HFF-Myc (cell line): Measurements from ENCODE around the gene SPATA25.

ENCODE experiments used
- DNase-seq: peaks from one replicate; pipeline ENCODE4 v3.0.0-alpha.2; 2011; ENCODE audit warnings: low read depth; ENCODE audit errors: extremely low read depth
- H3K4me3 ChIP-seq: replicated peaks from 2 replicates; pipeline ENCODE4 v1.5.1; 2011; ENCODE audit warnings: low read depth, mild to moderate bottlenecking, control low read depth, low read length
- TF ChIP-seq, protein P1 (sequence below): IDR thresholded peaks from 2 replicates; pipeline ENCODE4 v1.5.1; 2012; ENCODE audit warnings: mild to moderate bottlenecking, low read depth, low read length, control low read depth; ENCODE audit errors: missing control alignments

SPATA25 gene

DNA sequence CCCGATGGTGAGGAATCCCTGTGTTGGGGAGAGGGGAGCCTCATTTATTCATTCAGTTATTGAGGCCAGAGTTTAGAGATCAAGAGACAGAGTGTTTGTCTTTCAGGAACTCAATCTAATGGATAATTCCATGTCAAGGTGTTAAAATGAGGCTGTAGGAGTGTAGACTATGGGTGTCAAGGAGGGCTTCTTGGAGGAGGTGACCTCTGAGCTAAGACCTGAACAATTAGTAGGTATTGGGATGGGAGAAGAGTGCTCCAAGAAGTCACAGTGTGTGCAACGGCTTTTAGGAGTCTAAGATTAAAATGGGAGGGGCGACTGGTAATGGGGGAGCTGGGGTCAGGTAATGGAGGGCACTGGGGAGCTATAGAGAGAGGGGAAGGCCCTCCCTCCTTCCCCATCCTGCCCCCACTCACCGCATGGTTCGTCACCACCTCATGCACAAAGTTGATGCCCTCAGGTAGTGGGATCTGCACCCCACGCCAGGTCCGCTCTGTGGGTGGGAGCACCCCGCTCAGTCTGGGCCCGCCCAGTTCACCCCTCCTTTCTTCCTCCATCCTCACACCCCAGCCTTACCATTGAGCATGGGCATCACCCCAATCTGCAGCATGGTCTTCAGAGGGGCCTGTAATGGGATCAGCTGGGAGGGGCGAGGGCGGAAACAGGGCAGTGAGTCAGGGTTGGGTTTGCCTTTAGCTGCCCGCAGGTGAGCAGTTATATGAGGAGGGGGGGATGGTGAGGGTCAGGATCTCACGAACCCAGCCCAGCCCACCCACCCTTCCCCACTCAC lies 11.8 kb upstream of the SPATA25 start:
- H3K4me3 ChIP-seq: no peak overlapping the region
- DNase-seq: no peak
- TF ChIP-seq, protein P1, sequence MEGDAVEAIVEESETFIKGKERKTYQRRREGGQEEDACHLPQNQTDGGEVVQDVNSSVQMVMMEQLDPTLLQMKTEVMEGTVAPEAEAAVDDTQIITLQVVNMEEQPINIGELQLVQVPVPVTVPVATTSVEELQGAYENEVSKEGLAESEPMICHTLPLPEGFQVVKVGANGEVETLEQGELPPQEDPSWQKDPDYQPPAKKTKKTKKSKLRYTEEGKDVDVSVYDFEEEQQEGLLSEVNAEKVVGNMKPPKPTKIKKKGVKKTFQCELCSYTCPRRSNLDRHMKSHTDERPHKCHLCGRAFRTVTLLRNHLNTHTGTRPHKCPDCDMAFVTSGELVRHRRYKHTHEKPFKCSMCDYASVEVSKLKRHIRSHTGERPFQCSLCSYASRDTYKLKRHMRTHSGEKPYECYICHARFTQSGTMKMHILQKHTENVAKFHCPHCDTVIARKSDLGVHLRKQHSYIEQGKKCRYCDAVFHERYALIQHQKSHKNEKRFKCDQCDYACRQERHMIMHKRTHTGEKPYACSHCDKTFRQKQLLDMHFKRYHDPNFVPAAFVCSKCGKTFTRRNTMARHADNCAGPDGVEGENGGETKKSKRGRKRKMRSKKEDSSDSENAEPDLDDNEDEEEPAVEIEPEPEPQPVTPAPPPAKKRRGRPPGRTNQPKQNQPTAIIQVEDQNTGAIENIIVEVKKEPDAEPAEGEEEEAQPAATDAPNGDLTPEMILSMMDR: no peak

DNA sequence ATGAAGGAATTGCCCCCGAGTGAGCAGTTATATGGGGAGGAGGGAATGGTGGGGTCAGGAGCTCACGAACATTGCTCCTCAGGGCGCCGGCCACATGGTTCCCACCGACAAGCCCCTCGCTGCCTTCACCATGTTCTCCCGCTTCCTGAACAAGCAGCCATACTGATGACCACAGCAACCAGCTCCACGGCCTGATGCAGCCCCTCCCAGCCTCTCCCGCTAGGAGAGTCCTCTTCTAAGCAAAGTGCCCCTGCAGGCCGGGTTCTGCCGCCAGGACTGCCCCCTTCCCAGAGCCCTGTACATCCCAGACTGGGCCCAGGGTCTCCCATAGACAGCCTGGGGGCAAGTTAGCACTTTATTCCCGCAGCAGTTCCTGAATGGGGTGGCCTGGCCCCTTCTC lies 10.9 kb upstream of the SPATA25 start:
- no peak for DNase-seq
- no peak overlapping the region for H3K4me3 ChIP-seq
- TF ChIP-seq, protein P1: no peak

DNA sequence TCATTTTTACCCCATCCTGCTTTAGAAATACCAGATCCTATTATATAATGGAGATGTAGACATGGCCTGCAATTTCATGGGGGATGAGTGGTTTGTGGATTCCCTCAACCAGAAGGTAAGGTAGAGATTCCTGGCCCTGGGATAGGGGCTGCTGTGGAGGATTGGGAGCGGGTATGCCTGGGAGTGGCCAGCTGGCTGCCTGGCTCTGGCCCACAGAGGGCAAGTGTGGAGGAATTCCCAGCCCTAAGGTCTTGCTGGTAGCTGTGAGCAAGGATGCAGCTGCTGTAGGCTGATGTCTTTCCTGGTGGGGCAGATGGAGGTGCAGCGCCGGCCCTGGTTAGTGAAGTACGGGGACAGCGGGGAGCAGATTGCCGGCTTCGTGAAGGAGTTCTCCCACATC lies 10.3 kb upstream of the SPATA25 start:
- TF ChIP-seq, protein P1: no peak
- no peak for DNase-seq
- H3K4me3 ChIP-seq: no peak overlapping the region

DNA sequence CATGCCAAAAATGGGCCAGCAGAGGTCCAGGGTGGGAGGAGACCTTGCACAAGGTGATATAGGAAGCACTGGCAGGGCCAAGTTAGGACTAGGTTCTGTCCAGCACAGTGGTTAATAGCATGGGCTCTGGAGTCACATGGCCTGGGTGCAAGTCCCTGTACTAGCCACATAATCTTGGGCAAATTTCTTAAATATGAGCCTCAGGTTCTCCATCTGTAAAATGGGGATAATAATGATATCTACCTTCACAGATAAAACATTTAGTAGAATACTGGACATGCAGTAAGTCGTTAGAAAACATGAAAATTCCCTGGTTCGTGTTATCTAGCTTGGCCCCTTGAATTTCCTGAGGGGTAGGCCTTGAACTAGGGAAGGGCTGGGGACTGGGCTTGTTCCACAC lies 9.9 kb upstream of the SPATA25 start:
- no peak for DNase-seq
- H3K4me3 ChIP-seq: no peak overlapping the region
- TF ChIP-seq, protein P1: no peak

DNA sequence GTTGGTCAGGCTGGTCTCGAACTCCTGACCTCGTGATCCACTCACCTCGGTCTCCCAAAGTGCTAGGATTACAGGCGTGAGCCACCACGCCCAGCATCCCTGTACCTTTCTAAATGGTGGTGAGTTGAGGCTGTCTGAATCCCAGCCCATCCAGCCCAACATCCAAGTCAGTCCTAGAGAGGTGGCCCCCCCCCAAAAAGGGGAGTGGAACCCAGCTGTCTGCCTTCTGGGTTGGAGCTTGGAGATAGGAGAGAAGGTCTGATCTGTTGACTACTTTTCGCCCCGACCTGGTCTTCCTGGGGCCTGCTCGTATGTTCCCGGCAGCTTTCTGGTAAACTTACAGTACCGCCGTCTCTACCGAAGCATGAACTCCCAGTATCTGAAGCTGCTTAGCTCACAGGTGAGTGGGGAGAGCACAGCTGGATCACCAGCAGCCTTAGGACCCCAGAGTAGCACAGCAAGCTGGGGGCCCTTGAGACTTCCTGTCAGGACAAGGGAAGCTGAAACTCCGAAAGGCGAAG lies 9.3 kb upstream of the SPATA25 start:
- H3K4me3 ChIP-seq: no peak overlapping the region
- TF ChIP-seq, protein P1: no peak
- no peak for DNase-seq

DNA sequence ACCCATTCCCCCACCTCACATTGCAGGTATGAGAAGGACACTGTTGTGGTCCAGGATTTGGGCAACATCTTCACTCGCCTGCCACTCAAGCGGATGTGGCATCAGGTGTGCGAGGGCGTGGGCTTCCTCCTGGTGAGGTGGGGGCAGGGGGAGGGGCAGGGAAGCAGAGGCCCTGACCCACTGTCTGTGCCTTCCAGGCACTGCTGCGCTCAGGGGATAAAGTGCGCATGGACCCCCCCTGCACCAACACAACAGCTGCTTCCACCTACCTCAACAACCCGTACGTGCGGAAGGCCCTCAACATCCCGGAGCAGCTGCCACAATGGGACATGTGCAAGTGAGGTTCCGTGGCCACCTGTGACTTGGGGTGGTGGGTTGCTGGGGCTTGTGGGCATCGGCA lies 7.4 kb upstream of the SPATA25 start:
- no peak overlapping the region for H3K4me3 ChIP-seq
- TF ChIP-seq, protein P1: no peak
- no peak for DNase-seq
